GM19043 (cell line): ENCODE measurements around the gene ANXA2.
"Not testable (repeated sequence)": the region's sequence is repeated elsewhere in the genome, so short reads cannot be mapped to it uniquely, and the experiment has no call there.

ENCODE experiments used
- ATAC-seq: cut with Tn5 transposase; IDR thresholded peaks from one replicate; pipeline ENCODE4 v1.9.1; 2021; ENCODE audit warnings: low read depth; ENCODE audit not compliant: unreplicated experiment

Gene ANXA2

DNA sequence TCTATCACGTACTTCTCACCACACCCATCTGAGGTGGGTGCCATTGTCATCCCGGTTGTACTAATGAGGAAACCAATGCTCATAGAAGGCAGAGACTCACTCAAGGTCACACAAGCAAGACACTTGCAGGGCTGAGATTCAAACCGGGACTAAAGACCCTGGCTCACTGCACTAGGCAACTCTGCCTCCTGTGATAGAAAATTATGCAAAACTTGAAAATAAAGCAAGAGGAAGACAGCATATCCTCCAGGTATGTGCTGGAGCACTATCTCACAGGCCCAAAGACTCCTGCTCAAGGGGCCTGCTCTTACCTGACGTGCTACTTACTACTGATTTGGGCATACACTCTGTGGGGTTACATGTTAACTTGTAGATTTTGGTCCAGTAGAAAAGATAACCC lies 25.6 kb downstream of the ANXA2 start:
- ATAC-seq: no peak

DNA sequence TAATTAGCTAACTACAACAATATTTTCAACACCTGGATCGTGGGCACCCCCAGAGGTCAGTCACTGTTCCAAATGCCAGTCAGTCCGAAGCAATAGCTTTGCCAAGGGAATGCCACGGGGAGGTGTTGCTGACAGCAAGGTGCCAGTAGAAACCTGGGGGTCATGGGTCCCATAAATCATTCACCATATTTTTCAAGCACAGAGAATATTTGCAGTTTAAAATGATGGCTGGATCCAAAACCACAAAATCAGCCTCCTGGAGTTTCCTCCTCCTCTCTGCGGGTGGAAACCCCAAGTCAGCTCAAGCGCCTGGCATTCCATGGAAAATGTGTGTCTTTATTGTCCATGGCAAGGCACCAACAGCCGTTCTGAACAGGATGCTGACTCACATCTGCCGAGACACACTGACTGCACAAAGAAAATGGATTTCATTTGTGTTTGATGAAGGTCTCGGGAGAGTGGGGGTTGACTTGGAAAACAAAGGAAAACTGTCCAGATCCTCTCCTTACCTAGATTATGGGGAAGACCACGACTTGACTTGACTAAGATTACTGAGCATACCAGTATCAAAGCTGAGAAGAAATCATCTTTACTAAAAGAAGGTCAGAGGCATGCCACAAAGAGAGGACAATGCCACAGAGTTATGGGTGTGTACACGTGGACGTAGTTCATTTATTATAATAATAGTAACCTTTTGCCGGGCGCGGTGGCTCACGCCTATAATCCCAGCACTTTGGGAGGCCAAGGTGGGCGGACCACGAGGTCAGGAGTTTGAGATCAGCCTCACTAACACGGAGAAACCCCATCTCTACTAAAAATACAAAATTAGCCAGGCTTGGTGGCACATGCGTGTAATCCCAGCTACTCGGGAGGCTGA lies 26.4 kb downstream of the ANXA2 start:
- no peak for ATAC-seq

DNA sequence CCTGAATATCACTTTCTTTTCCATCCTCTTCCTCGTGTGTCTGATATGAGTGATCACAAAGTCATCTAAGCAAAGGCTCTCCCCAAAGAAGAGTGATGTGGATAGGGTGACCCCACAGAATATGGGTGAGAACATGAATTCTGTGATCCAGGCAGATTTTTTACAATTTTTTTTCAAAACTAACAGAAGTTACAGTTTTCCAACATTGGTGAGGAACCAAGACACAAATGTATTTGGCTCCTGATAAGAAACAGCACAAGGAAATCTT lies 27.0 kb downstream of the ANXA2 start:
- no peak for ATAC-seq

DNA sequence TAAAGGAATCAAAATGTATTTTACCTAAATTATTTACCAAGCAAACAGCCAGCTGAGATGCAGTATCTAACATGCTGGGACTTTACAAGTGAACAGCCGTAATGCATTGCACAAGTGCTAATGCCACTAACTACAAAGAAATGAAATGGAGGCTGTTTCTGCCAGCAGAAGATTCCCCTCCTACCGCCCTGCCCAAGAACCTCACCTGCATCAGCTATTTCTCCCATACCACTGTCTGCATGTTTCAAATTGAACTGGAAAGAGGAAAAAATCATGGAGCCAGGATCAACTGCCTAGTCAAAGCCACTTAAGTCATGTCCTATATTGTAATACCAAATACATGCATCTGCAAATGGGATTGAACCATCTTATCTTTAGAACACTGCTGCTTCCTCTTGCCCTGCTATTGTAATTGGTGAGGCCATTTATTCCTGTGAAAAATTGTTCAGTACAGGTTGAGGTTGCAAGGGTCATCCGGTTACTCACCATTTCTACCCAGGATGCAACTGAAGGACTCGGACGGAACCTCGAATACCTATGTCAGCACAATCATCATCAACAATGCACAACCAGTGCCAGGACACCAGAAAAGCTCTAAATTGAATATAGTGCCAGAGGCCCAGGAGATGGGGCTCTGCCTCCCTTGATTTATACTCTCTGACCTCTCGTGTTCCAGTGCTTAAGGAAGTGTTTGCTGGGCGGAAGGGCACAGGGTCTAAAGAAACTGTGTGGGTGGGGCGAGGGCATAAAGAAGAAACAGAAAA lies 27.5 kb downstream of the ANXA2 start:
- ATAC-seq: no peak

DNA sequence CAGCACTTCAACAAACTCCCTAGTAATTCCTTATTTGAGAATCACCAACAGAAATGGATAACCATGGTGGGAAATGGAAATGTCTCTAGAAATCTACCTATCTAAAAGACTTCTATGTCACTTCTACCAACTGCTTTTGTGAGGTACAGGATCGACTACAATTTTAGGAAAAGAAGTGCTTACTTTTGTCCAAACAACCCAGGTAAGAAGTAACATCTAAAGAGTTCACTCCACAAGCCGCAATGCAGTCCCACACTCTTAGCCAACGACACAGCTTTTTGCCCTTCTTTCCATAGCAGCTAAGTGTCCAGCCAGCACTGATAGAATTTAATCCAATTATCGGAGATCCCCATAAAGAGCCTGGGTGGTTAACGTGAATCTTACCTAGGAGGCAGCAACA lies 28.1 kb downstream of the ANXA2 start:
- ATAC-seq: no peak

DNA sequence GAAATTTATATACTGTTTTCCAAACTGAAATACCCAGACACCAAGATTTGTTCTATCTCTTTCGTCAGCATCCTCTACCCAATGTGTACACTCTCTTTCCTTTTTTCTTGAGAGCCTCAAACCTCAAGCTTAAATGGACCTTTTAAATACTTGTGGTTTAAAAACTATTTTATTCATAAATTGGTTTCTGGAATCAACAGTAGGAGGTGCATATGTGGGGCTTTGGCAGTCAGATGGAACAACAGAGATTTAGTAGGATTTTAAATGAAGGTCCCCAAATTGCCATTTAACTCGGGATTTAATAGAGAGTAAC lies 33.2 kb downstream of the ANXA2 start:
- ATAC-seq: no peak

DNA sequence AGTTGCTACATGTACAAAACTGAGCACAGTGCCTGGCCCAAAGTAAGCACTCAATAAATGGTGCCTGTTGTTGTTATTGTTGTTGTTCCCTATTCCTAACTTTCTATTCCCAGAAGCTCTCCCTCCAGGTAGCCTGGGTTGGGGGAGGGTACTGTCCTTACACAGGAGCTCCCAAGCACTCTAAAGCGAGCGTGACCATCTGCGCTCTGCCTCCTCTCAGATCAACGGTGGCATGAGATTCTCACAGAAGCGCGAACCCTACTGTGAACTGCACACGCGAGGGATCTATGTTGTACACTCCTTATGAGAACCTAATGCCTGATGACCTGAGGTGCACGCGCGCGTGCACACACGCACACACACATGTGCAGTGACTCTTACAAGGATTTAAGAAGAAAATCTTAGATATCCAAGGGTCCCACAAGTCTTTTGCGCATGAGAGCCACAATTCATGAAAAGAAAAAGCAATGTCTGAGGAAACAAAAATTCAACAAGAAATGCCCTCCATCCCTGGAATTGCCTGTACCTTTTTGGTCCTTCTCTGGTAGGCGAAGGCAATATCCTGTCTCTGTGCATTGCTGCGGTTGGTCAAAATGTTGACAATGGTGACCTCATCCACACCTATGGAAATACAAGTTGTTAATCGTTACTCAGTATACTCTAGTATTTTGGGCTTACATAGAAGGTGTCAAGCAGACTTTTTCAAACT lies 33.7 kb downstream of the ANXA2 start:
- ATAC-seq: no peak

DNA sequence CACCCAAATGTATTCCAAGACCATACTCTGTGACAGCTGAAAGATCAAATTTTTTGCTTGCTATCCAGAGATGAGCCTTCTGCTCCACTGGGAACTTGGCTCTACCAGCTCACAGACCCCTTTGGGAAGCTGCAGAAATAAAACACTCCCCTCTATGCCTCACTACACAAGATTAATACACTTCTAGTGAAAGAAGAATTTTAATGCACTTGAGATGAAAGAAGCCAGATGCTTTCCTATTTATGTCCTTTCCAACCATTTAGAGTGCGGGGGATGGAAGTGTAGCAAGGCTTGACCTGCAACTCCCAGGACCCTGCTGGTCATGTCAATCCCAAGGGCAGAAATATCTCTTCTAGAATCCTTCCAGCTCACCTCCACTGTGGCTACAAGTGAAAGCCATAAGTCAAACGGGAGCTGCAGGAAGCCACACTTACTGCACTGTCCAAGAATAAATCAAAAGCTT lies 34.7 kb downstream of the ANXA2 start:
- no peak for ATAC-seq

DNA sequence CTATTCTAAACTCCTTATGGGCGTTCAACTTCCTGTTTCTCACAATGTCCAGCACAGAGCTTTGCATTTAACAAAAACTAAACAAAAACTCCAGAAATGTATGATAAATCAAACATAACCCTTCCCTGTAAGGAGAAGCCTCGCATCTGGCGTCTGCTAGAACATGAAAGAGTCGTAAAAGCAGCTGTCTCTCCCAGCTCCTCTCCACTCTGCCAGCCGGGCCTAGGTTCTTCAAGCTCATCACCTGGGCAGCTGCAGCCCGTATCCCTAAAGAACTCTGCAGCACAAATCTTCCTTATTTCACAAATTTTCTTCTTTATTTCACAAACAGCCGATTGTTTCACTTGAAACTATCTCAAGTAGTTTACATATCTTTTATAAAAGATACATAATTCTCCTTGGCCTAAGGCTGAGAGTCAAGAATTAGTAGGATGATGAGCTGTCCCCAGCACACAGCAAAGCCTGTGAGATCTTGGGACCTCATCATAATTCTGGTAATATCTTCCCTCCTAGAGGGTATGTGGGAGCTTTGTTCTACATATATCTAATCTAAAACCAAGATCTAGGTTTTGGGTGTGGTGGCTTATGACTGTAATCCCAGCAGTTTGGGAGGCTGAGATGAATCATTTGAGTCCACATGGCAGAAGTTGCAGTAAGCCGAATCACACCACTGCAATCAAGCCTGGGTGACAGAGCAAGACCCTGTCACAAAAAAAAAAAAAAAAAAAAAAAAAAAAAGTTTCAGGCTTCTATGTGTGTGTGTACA lies 35.3 kb downstream of the ANXA2 start:
- no peak for ATAC-seq

DNA sequence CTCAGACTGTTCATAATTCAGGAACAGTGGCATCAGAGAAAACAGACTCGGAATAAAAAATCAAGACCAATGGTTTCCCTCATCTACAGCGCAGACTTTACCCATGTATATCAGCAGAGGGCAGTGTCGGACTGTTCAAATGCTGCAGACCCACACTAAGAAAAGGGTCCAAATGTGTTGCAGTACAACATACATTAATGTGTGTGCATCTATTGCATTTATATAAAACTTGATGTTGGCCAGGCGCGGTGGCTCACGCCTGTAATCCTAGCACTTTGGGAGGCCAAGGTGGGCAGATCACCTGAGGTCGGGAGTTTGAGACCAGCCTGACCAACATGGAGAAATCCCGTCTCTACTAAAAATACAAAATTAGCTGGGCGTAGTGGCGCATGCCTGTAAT lies 38.0 kb downstream of the ANXA2 start:
- ATAC-seq: not testable (repeated sequence)

DNA sequence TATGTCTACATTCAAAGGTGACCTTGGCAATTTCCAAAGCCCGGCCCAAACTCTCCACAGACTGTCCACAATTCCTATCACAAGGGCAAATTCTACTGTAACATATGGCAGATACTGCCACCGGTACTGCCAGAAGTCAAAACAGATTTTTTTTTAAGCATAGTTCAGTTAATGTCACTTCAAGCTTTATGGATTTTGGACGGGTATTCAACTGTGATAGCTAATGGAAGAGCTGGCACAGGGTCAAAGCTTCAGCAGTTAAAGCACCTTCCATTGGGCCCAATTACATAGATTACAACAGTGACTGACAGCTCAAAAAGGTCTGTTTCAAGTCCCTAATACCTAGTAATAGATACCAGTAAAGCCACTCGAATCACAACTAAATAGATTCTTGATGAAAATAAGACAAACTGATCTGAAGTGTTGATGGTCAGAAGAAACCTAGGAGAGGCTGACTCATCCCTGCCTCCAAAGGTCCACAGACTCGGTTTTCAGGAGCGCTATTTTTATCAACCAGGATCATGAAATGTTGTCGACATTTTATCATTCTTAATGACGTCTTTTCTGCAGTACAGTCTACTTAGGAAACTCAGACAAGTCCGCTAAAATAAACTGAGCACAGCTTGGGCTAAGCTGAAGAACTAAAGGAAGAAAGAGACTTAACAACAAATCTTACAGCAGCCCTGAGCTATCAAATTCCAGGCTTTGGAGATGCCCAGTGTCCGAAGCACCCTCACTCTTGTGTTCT lies 38.7 kb downstream of the ANXA2 start:
- no peak for ATAC-seq

DNA sequence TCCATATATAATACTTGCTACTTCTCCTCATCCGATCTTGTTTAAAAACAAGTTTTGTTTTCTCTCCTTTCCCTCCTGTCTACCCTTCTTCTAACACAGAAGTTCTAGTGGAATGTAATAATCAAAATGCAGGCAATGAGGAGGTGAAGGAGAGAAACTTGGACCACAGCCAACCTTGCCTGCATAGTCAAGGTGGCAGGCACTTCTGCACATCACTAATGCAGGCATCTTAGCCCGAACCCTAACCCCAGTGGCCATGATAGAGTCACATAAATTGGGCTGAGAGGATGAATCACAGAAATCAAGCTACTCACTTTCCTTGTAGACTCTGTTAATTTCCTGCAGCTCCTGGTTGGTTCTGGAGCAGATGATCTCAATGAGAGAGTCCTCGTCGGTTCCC lies 41.0 kb downstream of the ANXA2 start:
- no peak for ATAC-seq

DNA sequence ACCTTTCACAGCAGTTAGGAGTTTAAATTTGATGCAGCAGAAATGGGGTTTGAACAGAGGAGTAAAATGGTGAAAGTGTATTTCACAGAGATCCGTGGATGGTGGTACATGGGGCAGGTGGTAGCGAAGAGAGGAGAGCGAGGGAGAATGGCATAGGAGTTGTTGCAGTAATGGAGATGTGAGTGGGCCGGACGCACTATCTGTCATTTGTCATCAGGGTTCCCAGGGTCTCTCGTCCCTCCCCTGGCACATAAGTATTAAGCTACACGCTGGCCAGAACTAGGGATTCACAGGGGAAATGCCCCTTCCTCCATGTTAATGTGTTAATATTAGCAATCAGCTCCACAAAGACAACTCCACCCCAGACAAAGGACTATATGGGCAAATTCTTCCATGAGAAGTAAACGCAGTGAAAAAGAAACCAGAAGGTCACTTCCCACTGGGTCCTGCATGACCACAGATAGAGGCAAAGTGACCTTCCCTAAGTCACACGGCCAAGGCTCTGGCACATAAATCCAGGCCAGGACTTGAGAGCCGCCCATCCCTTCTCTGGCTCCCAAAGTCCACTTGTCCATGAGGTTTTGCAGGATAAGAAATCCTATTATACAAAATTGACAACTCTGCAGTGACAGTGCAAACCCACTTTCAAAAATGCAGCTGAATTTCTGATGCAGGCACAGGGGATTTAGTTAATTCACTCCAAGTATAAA lies 42.5 kb downstream of the ANXA2 start:
- ATAC-seq: no peak

DNA sequence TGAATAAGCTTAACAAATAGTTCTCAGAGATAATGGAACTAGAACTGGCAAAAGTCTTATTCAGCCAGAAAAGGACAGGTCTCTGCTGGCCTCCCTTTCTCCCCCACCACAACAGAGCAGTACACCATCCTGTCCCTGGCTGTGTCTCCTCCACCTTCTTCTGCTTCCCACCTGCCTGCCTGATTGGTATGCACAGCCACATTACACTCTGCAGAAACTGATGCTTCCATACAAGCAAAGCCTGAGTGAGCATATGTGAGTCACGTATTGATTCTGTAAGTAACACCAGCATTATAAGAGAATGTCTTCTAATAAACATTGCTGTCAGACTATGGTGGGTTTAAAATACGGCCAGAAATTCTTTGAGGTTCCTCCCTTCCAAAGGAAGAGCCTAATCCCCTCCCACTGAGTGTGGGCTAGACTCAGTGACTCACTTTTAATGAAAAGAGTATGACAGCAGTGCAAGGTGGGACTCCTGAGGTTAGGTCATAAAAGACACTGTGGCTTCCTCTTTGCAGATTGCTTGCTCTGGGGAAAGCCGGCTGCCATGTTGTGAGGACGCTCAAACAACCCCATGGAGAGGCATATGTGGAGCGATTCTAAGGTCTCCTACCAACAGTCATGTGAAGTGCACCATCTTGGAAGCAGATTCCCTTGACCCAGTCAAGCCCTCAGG lies 44.4 kb downstream of the ANXA2 start:
- no peak for ATAC-seq

DNA sequence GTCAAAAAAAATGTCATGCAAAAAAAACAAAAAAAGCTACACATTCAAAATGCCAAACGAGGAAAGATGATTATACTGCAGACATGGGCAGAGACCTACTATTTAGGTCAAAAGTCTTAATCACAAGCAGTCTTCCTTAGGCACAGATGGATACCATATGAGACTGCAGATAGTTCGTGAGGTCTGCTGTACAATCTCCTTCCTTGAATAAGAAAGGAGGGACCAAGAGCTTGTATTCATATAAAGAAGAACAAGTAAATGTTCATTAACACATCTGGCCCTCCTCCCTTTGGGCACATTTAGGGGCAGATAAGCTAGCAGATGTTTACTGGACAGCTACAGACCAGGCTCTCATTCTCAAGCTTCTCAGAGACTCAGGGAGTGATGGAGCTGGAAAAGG lies 45.3 kb downstream of the ANXA2 start:
- ATAC-seq: no peak

DNA sequence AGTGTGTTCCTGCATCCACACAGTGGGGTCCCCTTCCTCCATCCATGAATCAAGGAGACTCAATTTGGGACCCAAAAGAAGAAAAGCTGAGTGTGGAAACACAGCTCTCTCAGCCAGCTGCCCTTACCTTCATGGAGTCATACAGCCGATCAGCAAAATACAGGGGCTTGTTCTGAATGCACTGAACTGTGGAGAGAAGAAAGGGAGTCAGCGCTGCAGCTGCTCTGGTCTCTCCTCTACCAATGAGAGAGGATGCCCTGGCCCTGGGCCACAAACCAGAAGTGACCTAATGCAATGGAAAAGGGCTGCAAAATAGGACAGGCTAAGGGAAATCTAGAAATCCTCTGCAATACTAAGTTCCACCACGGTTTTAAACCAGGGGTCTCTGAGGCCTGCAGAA lies 46.7 kb downstream of the ANXA2 start:
- no peak for ATAC-seq

DNA sequence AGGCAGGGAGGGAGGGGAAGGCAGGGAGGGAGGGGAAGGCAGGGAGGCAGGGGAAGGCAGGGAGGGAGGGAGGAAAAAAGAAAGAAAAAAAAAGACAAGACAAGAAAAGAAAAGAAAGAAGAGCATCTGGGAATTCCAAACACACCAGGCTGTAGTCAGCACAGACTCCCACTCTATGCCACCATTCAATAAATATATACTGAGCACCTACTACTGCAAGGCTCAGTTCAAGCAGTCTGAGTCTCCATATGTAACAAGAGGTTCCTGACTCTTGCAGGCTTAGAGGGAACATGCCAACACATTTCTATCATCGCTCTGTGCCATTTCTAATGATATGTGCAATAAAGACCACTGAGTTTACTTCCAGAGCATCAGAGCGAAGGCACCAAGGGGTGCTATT lies 47.7 kb downstream of the ANXA2 start:
- no peak for ATAC-seq

DNA sequence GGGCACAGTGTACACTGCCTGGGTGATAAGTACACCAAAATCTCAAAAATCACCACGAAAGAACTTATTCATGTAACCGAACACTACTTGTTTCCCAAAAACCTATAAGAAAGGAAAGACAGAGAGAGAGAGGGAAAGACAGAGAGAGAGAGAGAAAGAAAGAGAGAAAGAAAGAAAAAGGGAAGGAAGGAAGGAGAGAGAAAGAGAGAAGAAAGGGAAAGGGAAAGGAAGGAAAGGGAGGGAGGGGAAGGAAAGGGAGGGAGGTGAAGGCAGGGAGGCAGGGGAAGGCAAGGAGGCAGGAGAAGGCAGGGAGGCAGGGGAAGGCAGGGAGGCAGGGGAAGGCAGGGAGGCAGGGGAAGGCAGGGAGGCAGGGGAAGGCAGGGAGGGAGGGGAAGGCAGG lies 48.2 kb downstream of the ANXA2 start:
- ATAC-seq: no peak

DNA sequence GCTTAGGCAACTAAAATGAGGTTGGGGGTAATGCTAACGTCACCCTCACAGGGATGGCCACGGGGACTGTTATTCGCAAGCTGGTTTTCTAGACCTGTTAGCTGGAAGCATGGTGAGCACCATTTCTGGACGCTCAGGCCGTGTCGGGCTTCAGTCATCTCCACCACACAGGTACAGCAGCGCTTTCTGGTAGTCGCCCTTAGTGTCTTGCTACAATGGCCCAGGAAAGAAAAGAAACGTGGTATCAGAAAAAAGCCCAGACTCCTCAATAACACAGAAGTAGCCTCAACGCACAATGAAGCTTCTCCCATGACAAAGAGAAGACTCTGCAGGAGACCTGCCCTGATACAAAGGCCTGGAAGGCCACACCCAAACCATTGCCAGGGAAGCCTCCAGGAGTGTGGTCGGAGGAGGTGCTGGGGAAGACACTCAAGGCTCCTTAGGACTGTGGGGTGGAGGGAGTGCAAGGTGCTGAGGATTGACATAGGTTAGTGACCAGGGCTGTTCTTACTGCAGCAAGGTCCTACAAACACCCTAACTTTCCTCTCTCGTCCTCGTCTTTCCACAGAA lies 50.2 kb downstream of the ANXA2 start:
- no peak for ATAC-seq
